Stimulated activated CD4-positive, alpha-beta T cell treated with anti-CD3 and anti-CD28 coated beads, Interleukin-15, amount 100 ng/mL, for 1 hour (primary cell): ENCODE data around the gene ANKRD60.

Source experiments
- DNase-seq, 2 donors: peaks; one replicate each; pipeline ENCODE4 v3.0.0-alpha.2; 2020; ENCODE audit warnings: low read depth in 1 of 2, low spot score in 1 of 2

ANKRD60 gene

DNA sequence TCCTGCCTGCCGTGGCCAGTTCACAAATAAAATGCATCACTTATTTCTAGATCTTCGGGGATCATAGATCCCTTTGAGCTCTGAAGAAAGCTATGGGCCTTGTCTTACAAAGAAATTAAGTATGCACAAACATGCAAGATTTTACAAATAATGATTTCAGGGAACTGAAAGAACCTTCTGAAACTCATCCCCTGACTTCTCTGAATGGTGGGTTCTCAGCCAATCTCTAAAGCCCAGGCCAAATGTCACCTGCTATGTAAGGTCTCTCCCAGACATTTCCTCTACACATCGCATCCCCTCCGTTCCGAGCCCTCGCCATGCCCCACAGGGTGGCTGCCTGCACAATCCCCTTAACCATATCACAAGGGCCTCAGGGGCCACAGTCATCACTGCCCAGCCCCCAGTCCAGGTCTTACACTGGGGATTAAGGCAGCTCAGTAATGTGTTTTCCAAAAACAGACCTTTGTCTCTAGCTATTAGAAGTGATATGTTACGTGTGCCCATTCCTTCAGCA is 16.1 kb upstream of the ANKRD60 start:
- no peak for DNase-seq

DNA sequence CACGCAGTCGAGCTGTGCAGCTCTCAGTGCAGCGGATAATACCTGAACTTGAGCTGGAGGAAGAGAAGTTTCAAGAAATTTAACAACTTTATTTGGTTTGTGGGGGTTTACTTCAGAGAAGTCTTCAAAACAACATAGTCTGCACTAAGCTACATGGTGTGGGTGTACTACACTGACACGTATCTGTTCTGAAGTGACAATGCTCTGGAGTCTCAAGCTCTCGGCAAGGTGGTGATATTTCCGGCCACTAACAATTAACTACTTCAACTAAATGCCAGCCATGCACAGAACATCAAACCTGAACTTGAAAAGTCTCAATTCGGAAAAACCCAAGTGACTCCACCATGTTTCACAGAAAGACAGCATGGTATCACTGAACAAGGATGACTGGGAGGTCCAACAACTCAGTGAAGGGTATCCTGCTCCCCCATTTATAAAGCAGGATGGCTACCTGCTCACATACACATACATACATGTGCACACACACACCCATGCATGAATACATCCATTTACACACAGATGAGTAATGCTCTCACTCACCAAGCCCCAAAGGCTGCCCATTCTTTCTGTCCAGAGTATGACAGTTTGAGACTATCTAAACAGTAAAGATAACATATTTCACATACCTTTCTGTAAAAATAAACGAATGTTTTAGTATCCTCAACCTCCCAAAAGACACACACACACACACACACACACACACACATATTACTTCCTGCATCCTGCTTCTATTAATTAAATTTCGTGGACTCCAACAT is 15.4 kb upstream of the ANKRD60 start:
- no peak for DNase-seq

DNA sequence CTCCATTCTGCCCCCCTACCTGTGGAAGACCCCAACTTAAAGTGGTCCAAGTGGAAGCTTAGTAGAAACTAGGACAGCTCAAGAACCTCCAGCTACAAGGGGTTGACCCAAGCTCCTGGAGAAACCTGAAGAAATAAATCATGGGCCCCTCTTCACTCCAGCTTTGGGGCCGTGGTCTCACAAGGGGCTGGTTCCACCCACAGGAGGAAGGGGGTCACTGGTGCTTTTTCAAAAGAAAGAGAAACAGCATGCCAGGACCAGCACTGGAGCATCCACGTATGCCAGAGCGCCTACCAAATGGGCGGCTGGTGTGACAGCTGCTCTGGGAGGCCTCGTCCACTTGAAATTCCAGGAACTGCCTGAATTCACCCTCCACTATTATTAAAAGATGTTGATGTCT is 14.4 kb upstream of the ANKRD60 start:
- no peak for DNase-seq

DNA sequence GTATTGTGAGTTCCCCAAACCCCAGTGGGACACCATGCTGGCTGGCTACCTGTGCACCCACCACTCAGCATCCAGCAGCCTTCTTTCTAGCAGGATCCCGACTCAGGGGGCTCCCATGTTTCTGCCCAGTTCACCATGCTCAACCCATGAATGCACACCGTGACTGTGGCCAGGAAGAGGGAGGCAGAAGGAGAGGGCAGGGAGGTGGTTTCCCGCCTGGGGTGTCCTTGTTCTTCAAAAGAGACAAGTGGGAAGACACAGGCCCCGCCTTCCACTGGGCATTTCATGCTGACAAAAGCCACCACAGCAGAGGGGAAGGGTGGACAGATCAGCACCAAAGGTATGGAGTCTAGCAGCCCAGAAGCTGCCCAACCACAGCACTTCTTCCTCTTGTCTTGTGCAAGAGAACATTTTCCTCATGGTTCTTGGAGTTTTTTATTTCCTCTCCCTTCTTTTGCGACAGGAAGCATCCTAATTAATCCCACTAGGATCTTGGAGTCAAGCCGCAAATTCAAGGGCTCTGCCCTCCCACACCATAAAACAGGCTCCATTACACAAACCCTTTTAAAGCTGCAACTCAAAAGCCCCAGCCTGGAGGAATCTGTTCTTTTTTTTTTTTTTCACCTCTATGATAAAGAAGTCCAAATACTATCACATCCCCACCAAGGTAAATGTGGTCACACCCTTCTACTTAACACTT is 13.5 kb upstream of the ANKRD60 start:
- no peak for DNase-seq

DNA sequence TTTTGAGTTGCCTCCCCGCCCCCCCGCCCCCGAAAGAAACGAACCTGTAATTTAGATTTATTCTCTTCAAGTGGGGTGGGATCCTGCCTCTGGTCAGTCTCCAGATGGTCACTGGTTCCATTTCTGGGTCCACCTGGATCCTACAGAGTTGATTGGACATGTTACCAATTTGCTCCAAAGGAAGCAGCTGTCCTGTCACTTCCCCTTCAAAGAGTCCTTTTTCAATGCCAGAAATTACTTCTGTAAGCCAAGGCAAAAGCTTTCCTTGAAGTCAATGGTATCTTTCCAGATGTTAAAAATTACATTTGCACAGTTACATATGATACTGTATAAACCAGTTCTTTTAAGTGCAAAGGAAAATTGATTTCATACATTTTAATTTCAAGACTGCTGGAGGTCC is 12.0 kb upstream of the ANKRD60 start:
- DNase-seq, result no peak

DNA sequence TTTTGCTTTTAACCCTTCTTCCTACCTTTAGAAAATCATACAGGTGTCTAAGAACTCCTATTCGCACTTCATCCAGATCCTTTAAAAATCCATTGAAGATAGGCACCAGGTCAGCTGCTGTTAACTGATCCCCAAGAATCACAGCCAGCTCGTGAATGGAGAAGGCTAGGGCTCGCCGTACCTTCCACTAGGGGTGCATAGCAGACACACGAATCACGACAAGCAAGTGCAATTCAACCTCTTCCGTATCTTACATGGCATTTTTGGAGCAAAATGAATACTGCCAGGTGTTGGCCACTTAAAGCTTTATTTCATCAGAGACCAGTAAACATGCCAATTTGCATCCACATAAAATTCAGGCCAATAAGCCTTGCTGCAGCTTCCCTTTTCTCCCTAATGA is 10.8 kb upstream of the ANKRD60 start:
- no peak for DNase-seq

DNA sequence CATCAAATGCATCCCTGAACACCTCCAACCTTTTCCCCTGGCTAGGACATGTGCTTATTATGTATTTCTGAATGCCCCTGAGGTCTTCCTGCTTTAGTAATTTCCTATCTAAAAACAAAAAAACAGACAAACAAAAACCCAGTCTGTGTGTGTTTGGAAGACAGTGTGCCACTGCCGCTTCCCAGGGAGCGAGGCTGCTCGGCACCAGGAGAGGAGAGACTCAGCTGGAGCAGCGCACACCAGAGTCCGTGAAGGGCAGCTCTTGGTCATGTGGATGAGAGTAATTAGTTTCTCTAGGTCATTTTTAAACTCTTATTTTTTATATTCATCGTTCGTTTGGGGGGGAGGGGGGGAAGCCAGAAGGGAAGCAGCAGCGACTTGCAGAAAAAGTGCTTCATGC is 10.0 kb upstream of the ANKRD60 start:
- no peak for DNase-seq

DNA sequence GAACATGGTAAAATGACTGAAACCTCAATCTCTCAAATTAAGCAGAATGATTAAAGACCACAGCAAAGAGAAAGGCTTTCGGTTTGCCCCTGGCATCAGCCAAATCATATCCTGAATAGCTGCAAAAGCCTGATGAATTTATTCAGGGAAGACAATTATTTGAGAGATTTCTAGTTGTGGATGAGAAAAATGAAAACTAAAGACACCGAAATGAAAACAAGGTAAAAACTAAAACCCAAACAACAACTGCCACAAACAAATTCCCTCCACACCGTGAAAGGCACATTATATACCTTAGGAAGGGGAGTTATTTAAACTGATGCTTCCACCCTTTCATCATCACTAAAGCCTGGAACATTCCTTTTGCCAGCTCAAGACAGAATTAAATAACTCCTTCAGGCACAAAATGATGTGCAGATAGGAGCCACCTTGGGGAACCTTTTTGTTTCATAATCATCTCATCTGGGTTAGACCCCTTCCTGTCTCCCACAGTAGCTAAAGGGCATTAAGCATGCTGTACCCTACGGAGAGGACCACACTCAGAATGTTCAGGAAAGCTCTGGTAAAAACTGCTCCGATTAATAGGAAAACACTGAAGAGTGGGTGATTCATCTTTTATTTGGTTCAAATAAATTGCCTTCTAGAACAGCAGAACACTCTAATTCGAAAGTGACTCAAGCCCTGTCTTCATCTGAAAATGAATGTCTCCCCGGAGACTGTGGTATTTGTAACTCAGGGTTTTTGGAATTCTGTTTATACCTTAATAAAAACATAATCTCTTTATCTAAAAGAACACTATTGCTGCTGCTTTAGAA is 9.1 kb upstream of the ANKRD60 start:
- DNase-seq, result no peak

DNA sequence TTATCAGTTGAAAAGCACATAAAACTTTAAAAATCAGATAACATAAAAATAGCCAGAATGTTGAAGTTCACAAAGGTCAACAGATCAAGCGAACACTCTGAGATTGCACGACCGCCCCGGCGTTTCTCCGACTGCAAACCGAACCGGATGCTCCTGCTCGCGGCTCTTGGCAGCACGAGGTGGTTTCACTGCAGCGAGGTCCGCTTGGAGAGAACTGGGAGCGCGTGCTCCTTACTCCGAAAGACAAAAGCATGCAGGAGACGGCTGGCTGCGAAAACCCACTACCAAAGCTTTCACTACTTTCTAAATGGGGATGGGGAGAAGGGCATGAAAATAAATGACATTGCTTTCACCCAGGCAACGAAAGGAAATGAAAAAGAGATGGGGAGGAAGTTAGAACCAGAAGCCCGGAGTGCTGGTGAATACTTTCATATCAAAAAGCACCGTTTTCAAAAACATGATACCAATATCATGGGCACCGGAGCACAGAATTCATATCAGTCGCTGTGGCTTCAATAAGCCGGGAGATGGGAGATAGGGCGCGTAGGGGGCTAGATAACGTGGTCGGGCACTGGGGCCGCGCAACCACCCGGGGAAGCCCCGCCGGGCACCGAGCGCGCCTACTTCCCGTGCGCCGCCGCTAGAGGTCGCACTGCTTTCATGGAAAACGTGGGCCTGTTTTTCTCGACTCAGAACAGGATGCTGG is 8.3 kb upstream of the ANKRD60 start:
- peak; percentile 69 to 82 for DNase-seq

DNA sequence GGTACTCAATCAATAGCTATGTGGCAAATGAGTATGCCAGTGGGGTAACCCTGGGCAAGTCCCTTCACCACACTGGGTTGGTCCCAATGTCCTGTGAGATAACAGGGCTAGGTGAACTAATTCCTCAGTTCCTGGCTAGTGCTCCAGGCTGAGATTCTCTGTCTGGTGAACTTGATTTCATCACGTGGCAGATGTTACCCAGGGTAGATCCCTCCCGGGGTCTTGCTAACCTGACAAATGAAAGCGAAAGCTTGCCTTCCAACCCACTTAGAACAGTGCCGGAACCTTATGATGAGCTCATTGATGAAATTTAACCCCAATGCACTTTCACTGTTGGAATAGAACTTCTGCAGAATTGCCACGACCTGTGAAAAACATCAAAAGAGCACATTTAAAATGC is 6.6 kb upstream of the ANKRD60 start:
- DNase-seq, result no peak

DNA sequence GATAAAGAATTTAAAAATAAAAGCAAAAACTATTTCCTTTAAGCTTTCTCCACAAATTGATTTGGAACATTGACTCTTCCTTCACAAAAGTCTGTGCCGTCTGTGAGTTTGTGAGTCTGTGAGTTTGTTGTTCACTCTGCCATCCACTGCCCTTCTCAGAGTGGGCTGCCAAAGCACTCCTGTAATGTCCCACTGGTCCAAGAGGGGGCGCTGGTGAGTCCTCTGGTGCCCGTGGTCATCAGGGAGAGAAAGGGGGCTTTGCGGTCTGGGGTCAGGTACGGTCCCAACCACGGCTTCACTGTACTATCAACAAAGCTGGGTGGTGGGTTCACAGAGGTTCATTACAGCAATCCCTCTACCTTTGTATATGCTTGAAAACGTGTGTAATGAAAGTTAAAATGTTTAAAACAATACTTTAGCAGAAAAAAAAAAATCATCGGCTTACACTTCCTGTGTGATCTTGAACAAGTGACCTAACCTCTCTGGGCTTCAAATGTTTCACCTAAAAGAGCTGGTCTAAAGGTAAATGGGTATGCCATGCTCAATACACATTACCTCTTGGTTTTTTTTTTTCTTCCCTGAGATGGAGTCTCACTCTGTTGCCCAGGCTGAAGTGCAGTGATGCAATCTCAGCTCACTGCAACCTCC is 5.6 kb upstream of the ANKRD60 start:
- no peak for DNase-seq

DNA sequence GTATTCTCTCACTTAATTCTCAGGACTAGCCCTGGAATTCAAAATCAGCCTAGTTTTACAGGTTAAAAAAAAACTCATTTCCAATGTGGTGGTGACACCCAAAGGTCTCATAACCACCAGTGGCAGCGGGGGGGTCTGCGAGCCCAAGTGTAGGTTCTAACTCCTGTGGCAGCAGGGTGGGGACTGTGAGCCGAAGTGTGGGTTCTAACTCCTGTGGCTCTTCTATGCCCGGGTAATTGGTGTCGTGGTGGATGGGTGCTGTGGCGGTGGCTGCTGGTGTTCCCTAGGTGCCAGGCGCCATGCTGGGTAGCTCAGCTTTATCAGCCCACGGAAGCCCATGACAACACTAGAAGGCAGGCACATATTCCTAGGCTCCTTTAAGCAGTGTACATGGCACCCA is 4.9 kb upstream of the ANKRD60 start:
- DNase-seq, result no peak

DNA sequence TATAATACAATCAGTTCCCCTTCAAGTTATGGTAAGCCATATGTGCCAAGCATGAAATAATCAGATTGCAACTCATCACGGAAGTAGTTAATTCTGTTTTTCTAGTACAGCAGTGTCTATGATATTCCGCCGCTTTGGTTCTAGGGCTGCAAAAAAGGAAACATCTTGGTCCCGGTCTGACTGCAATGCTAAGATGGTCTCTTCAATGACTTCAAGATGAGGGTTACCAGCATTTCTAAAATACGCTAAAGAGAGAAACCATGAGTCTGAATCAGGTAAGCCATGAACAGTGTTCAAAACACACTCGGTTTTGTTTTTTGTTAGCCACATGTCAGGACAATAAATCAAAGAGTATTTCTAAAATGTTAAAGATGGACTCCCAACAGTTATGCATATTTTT is 3.2 kb upstream of the ANKRD60 start:
- DNase-seq, result no peak

DNA sequence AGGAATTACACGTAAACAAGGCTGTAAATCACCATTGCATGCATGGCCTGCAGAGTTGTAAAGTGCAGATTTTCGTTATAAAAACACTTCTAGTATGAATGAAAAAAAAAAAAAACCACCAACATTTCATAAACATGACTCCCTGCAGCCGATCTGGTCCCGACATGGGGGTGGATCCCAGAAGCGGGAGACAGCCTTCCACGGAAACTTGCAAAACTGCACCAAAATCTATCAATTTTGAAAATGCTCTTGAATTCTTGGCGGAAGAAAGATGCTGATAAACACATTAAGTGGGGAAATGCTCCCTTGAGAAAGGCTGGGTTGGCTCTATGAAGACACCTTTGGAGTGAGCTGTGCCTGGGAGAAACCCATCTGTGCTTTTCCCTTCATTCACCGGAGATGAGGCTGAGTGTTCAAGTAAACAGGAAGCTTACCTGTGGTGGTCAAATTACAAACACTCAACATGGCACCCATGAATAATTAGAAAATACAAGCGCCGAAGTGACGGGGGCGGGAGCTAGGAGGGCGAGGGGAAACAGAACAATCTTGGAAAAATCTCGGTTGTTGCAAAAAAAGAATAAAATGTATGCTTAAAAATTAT is 845 bp upstream of the ANKRD60 start:
- DNase-seq, result no peak

DNA sequence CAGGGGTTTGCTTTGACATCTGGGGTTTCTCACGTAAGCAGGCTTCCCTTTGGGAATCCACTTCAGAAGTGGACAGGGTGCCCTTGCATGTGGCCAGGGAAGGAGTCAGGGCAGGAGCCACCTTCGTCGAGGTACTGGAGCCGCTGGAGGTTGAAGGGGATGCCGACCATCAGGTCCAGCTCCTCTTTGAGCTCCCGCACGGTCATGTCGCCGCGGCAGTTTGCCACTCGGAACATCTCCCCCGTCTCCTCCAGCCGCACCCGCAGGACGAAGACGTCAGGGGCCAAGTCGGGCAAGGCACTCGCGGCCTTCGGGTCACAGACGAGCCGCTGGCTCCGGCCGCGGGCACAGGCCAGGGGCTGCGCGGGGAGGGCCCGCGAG is 360 bp downstream of the ANKRD60 start:
- no peak for DNase-seq

DNA sequence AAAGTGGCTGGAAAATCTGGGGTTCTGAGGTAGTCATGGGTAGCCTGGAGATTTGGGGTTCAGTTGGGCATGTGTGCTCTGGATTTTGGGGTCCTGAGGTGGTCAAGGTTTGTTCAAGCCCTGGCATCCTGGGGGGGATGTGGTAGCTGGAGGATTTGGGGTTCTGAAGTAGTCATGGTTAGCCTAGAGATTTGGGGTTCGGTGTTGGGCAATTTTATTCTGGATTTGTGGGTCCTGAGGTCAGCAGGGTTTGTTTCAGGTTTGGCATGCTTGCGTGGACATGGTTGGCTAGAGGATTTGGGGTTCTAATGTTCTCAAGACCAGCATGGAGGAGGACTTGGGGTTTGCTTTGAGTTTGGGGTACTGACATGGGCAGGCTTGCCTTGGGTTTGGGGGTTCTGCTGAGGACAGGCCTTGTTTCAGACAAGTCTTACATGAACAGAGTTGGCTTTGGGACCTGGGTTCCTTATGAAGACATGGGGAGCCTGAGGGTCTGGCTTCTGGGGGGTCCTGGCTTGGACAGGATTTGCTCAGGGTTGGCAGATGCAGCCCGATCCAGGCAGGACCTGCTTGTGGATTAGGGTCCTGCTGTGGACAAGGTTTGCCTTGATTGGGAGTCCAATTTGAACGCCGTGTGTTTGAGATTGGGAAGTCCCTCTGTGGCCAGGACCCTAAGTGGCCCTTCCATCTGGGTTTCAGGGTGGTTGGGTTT is 906 bp downstream of the ANKRD60 start:
- no peak for DNase-seq

DNA sequence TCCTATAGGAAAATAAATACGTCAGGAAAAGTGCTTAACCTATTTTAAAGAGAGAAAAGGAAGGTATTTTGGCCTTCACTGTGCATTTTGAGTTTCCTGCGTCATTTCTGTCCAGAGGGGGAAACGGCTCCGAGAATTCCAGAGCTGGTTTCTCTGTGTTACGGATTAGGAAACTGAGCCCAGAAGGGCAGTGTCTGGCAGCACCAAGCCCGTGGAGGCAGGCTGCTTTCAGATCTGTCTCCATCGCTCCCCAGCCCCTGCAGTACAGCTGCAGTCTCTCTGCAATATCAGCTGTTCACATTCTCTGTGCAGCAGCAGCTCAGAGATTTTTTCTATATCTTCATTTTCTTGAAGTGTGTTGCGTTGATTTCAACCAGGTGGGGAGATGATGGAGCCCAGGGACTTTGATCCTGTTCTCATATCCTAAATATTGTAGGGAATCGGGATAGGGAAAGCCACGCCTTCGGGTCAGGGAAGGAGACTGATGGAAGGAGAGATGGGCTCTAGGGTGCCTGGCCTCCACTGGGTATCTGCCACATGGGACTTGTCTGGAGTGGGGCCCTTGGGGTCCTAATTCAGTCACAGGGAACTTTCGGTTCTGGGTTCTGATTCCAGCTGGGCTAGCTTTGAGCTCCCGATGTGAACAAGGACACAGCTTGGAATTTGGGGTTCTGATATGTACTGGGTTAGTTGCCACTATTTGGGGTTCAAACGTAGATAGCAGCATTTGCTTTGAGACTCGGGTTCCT is 2.8 kb downstream of the ANKRD60 start:
- DNase-seq, result no peak

DNA sequence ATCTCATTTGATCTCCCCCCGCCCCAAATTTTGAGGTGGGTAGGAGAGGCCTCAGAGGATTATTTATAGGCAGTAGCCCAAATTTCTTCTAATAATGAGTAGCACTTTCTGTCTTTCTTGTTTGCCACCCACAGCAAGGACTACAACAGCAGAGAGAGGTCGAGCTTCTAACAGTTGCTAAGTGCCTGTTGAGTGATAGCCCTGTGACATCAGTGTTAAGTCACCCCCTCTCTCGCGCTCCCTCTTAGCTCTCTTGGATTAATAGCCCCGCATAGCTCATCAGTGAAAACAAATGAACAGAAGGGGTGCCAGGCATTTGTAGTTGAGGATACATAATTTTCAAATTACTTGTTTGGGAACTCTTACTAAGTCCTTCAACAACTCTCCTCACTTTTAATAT is 3.5 kb downstream of the ANKRD60 start:
- DNase-seq, result no peak

DNA sequence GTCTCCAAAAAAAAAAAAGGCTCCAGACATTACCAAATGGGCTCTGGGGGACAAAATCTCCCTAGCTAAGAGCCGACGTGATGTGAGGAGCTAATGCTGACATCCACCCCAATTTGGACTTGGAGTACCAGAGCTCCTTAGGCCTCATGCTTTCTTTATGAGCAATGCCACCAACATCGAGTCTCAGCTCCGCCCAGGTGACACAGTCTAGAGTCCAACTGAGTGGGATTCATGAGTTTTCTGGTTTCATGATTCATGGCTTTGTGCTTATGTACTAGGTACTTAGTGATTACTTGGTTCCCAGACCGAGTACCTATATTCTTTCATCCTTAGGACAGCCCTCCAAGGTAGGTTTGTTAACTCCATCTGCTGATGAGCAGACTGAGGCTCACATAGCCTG is 4.4 kb downstream of the ANKRD60 start:
- no peak for DNase-seq
